ENCODE measurements around the gene GNPNAT1.

GNPNAT1 gene

GRCh38 chr14:52821805-52822250, 30.4 kb upstream of the GNPNAT1 start:
- Histone ChIP-seq H3K27me3 (ENCODE audit: insufficient read depth, low read length) (no peaks in the 10 kb centered on the region), H3K4me3 (ENCODE audit: low read length) (no peak overlapping the region), H3K27ac (ENCODE audit: low read length) (no peak overlapping the region), H3K9ac (ENCODE audit: low read depth, low read length) (no peak overlapping the region), H3K9me3 (ENCODE audit: insufficient read depth, low read depth, low read length) (no peaks in the 10 kb centered on the region), H3K4me1 (ENCODE audit: insufficient read depth, low read length) (no peaks in the 10 kb centered on the region), H3K36me3 (ENCODE audit: insufficient read depth, low read depth, low read length) (no peaks in the 10 kb centered on the region)

GRCh38 chr14:52808101-52808500, 16.7 kb upstream of the GNPNAT1 start:
- H3K27ac ChIP-seq (ENCODE audit: low read length) = no peak overlapping the region
- H3K4me3 ChIP-seq (ENCODE audit: low read length) = no peak overlapping the region
- H3K9ac ChIP-seq (ENCODE audit: low read depth, low read length) = no peak overlapping the region
- H3K9me3 ChIP-seq (ENCODE audit: insufficient read depth, low read depth, low read length) = no peaks in the 10 kb centered on the region
- H3K27me3 ChIP-seq (ENCODE audit: insufficient read depth, low read length) = no peaks in the 10 kb centered on the region
- no peaks in the 10 kb centered on the region for H3K36me3 ChIP-seq (ENCODE audit: insufficient read depth, low read depth, low read length)
- no peaks in the 10 kb centered on the region for H3K4me1 ChIP-seq (ENCODE audit: insufficient read depth, low read length)

- Histone ChIP-seq H3K4me1 (ENCODE audit: insufficient read depth, low read length) (no peaks in the 10 kb centered on the region), H3K4me3 (ENCODE audit: low read length) (no peak overlapping the region), H3K9me3 (ENCODE audit: insufficient read depth, low read depth, low read length) (no peaks in the 10 kb centered on the region), H3K9ac (ENCODE audit: low read depth, low read length) (no peak overlapping the region), H3K27ac (ENCODE audit: low read length) (no peak overlapping the region), H3K27me3 (ENCODE audit: insufficient read depth, low read length) (no peaks in the 10 kb centered on the region), H3K36me3 (ENCODE audit: insufficient read depth, low read depth, low read length) (no peaks in the 10 kb centered on the region)
Observed at GRCh38 chr14:52806115-52806514, 14.7 kb upstream of the GNPNAT1 start.

GRCh38 chr14:52802597-52802996, 11.2 kb upstream of the GNPNAT1 start:
- Histone ChIP-seq H3K4me3 (ENCODE audit: low read length) (no peak overlapping the region), H3K27ac (ENCODE audit: low read length) (no peak overlapping the region), H3K9ac (ENCODE audit: low read depth, low read length) (no peak overlapping the region), H3K27me3 (ENCODE audit: insufficient read depth, low read length) (no peaks in the 10 kb centered on the region), H3K9me3 (ENCODE audit: insufficient read depth, low read depth, low read length) (no peaks in the 10 kb centered on the region), H3K4me1 (ENCODE audit: insufficient read depth, low read length) (no peaks in the 10 kb centered on the region), H3K36me3 (ENCODE audit: insufficient read depth, low read depth, low read length) (no peaks in the 10 kb centered on the region)

- no peak overlapping the region for H3K4me3 ChIP-seq (ENCODE audit: low read length)
- H3K36me3 ChIP-seq (ENCODE audit: insufficient read depth, low read depth, low read length) = no peaks in the 10 kb centered on the region
- no peaks in the 10 kb centered on the region for H3K4me1 ChIP-seq (ENCODE audit: insufficient read depth, low read length)
- no peaks in the 10 kb centered on the region for H3K9me3 ChIP-seq (ENCODE audit: insufficient read depth, low read depth, low read length)
- H3K27me3 ChIP-seq (ENCODE audit: insufficient read depth, low read length) = no peaks in the 10 kb centered on the region
- no peak overlapping the region for H3K27ac ChIP-seq (ENCODE audit: low read length)
- no peak overlapping the region for H3K9ac ChIP-seq (ENCODE audit: low read depth, low read length)
Observed at GRCh38 chr14:52801014-52801712, 9.8 kb upstream of the GNPNAT1 start.

GRCh38 chr14:52798826-52799225, 7.4 kb upstream of the GNPNAT1 start:
- Histone ChIP-seq H3K9ac (ENCODE audit: low read depth, low read length) (no peak overlapping the region), H3K4me1 (ENCODE audit: insufficient read depth, low read length) (no peaks in the 10 kb centered on the region), H3K27ac (ENCODE audit: low read length) (no peak overlapping the region), H3K27me3 (ENCODE audit: insufficient read depth, low read length) (no peaks in the 10 kb centered on the region), H3K4me3 (ENCODE audit: low read length) (no peak overlapping the region), H3K36me3 (ENCODE audit: insufficient read depth, low read depth, low read length) (no peaks in the 10 kb centered on the region), H3K9me3 (ENCODE audit: insufficient read depth, low read depth, low read length) (no peaks in the 10 kb centered on the region)

GRCh38 chr14:52797653-52798052, 6.2 kb upstream of the GNPNAT1 start:
- Histone ChIP-seq H3K27me3 (ENCODE audit: insufficient read depth, low read length) (no peaks in the 10 kb centered on the region), H3K36me3 (ENCODE audit: insufficient read depth, low read depth, low read length) (no peaks in the 10 kb centered on the region), H3K27ac (ENCODE audit: low read length) (no peak overlapping the region), H3K4me3 (ENCODE audit: low read length) (no peak overlapping the region), H3K4me1 (ENCODE audit: insufficient read depth, low read length) (no peaks in the 10 kb centered on the region), H3K9me3 (ENCODE audit: insufficient read depth, low read depth, low read length) (no peaks in the 10 kb centered on the region), H3K9ac (ENCODE audit: low read depth, low read length) (no peak overlapping the region)

GRCh38 chr14:52793061-52793460, 1.7 kb upstream of the GNPNAT1 start:
- no peak overlapping the region for H3K4me3 ChIP-seq (ENCODE audit: low read length)
- H3K9ac ChIP-seq (ENCODE audit: low read depth, low read length) = no peak overlapping the region
- H3K36me3 ChIP-seq (ENCODE audit: insufficient read depth, low read depth, low read length) = no peaks in the 10 kb centered on the region
- peaks cover 5% of the 10 kb centered on the region; the same call in 1 of the 2 replicates for H3K4me1 ChIP-seq (ENCODE audit: insufficient read depth, low read length)
- no peaks in the 10 kb centered on the region; the same call in 1 of the 2 replicates for H3K27me3 ChIP-seq (ENCODE audit: insufficient read depth, low read length)
- no peaks in the 10 kb centered on the region for H3K9me3 ChIP-seq (ENCODE audit: insufficient read depth, low read depth, low read length)
- no peak overlapping the region for H3K27ac ChIP-seq (ENCODE audit: low read length)

- no peaks in the 10 kb centered on the region for H3K36me3 ChIP-seq (ENCODE audit: insufficient read depth, low read depth, low read length)
- peak overlapping the region; percentile 69 for H3K9ac ChIP-seq (ENCODE audit: low read depth, low read length)
- no peak overlapping the region for H3K27ac ChIP-seq (ENCODE audit: low read length)
- H3K27me3 ChIP-seq (ENCODE audit: insufficient read depth, low read length) = no peaks in the 10 kb centered on the region; the same call in 1 of the 2 replicates
- peak overlapping the region; percentile 63 for H3K4me3 ChIP-seq (ENCODE audit: low read length)
- no peaks in the 10 kb centered on the region for H3K9me3 ChIP-seq (ENCODE audit: insufficient read depth, low read depth, low read length)
- H3K4me1 ChIP-seq (ENCODE audit: insufficient read depth, low read length) = peaks cover 5% of the 10 kb centered on the region; the same call in 1 of the 2 replicates
Observed at GRCh38 chr14:52792097-52792415, 649 bp upstream of the GNPNAT1 start.

GRCh38 chr14:52790756-52791222, 618 bp downstream of the GNPNAT1 start:
- no peaks in the 10 kb centered on the region for H3K36me3 ChIP-seq (ENCODE audit: insufficient read depth, low read depth, low read length)
- peak overlapping the region; percentile 85 for H3K4me3 ChIP-seq (ENCODE audit: low read length)
- H3K9ac ChIP-seq (ENCODE audit: low read depth, low read length) = peak overlapping the region; percentile 78
- H3K4me1 ChIP-seq (ENCODE audit: insufficient read depth, low read length) = peaks cover 5% of the 10 kb centered on the region; the same call in 1 of the 2 replicates
- no peak overlapping the region for H3K27ac ChIP-seq (ENCODE audit: low read length)
- H3K27me3 ChIP-seq (ENCODE audit: insufficient read depth, low read length) = no peaks in the 10 kb centered on the region; the same call in 1 of the 2 replicates
- H3K9me3 ChIP-seq (ENCODE audit: insufficient read depth, low read depth, low read length) = no peaks in the 10 kb centered on the region

- Histone ChIP-seq H3K9me3 (ENCODE audit: insufficient read depth, low read depth, low read length) (no peaks in the 10 kb centered on the region), H3K4me1 (ENCODE audit: insufficient read depth, low read length) (peaks cover 5% of the 10 kb centered on the region; the same call in 1 of the 2 replicates), H3K27me3 (ENCODE audit: insufficient read depth, low read length) (no peaks in the 10 kb centered on the region; the same call in 1 of the 2 replicates), H3K27ac (ENCODE audit: low read length) (no peak overlapping the region), H3K36me3 (ENCODE audit: insufficient read depth, low read depth, low read length) (no peaks in the 10 kb centered on the region), H3K4me3 (ENCODE audit: low read length) (peak overlapping the region; percentile 85), H3K9ac (ENCODE audit: low read depth, low read length) (peak overlapping the region; percentile 78)
Observed at GRCh38 chr14:52790011-52790755, 1.2 kb downstream of the GNPNAT1 start.

- Histone ChIP-seq H3K36me3 (ENCODE audit: insufficient read depth, low read depth, low read length) (peaks cover 2% of the 10 kb centered on the region; the same call in 1 of the 2 replicates), H3K27ac (ENCODE audit: low read length) (no peak overlapping the region), H3K9me3 (ENCODE audit: insufficient read depth, low read depth, low read length) (no peaks in the 10 kb centered on the region), H3K4me3 (ENCODE audit: low read length) (peak overlapping the region; percentile 85), H3K4me1 (ENCODE audit: insufficient read depth, low read length) (peaks cover 5% of the 10 kb centered on the region; the same call in 1 of the 2 replicates), H3K27me3 (ENCODE audit: insufficient read depth, low read length) (no peaks in the 10 kb centered on the region; the same call in 1 of the 2 replicates), H3K9ac (ENCODE audit: low read depth, low read length) (no peak overlapping the region; the same call in 1 of the 2 replicates)
Observed at GRCh38 chr14:52789118-52789517, 2.3 kb downstream of the GNPNAT1 start.

All from iPS-20b (cell line).